NCI-H2196 treated with DMSO at 0.1 percent for 48 hours (cell line): ENCODE measurements around the gene EIF2B4.
A peak's percentile ranks its signal among the peaks of the same experiment; 100 is the strongest.

Experiments used
- DNase-seq: peaks from one replicate; lab custom pipeline; 2025; ENCODE audit not compliant: unreplicated experiment; lab: John Stamatoyannopoulos, UW

The EIF2B4 gene

GRCh38 chr2:27370026-27370815 is at the start of gene EIF2B4, which contains the start of gene SNX17:
TSS of gene EIF2B4 (minus strand) at chr2:27370338. CDS start at chr2:27370314, 24 bp downstream.
TSS of gene SNX17 (plus strand) at chr2:27370616. CDS start at chr2:27370744, 128 bp downstream.
- peak; percentile 95 for DNase-seq

GRCh38 chr2:27416151-27416550 is 46.0 kb upstream of the EIF2B4 start:
- no peak for DNase-seq

GRCh38 chr2:27412419-27413152 is 42.4 kb upstream of the EIF2B4 start:
- no peak for DNase-seq

- DNase-seq: peak; percentile 93
Measured at GRCh38 chr2:27409321-27410073, 39.4 kb upstream of the EIF2B4 start, which contains the start of gene PPM1G. TSS of gene PPM1G (minus strand) at chr2:27409591. CDS start at chr2:27409422, 169 bp downstream.

GRCh38 chr2:27408601-27409320 is 38.6 kb upstream of the EIF2B4 start:
- DNase-seq: no peak

- DNase-seq: peak; percentile 19
Measured at GRCh38 chr2:27407798-27408491, 37.8 kb upstream of the EIF2B4 start.

GRCh38 chr2:27400348-27401135 is 30.4 kb upstream of the EIF2B4 start:
- no peak for DNase-seq

GRCh38 chr2:27398962-27399361 is 28.8 kb upstream of the EIF2B4 start:
- no peak for DNase-seq

- no peak for DNase-seq
Measured at GRCh38 chr2:27393225-27393624, 23.1 kb upstream of the EIF2B4 start.

GRCh38 chr2:27390822-27391679 is 20.9 kb upstream of the EIF2B4 start:
- no peak for DNase-seq

GRCh38 chr2:27381577-27382181 is 11.5 kb upstream of the EIF2B4 start:
- no peak for DNase-seq

- peak; percentile 97 for DNase-seq
Measured at GRCh38 chr2:27380626-27381545, 10.7 kb upstream of the EIF2B4 start, which contains the start of gene ZNF513. TSS of gene ZNF513 (minus strand) at chr2:27380734. CDS start at chr2:27380526, 208 bp downstream.

- DNase-seq: peak; percentile 12
Measured at GRCh38 chr2:27379836-27380625, 9.9 kb upstream of the EIF2B4 start.

GRCh38 chr2:27379383-27379835 is 9.3 kb upstream of the EIF2B4 start:
- DNase-seq: no peak

GRCh38 chr2:27378809-27379290 is 8.7 kb upstream of the EIF2B4 start:
- DNase-seq: no peak
